Neural cell (in vitro differentiated cells): Measurements from ENCODE around the gene SLC38A4. TPM values are rescaled to one million over a fixed set of nuclear protein-coding genes. Genes with fewer than 3 reads are reported as not detected.

ENCODE experiments used
- H2AFZ ChIP-seq: fragments of 200-600, 300-800 bp; sonication (generic), shearing (Covaris generic); 2 replicates; pipeline ENCODE4 v1.6.0; 2014; ENCODE audit warnings: low read depth, mild to moderate bottlenecking, antibody characterized with exemption, low read length, moderate library complexity
- H3F3A ChIP-seq: fragments of 200-600 bp; shearing (Covaris generic); 2 replicates; pipeline ENCODE4 v1.6.1; 2016; ENCODE audit warnings: mild to moderate bottlenecking, moderate library complexity, mixed read lengths, antibody characterized with exemption, low read length; ENCODE audit not compliant: insufficient read depth, poor library complexity, severe bottlenecking
- H3K27ac ChIP-seq: fragments of 200-600, 300-800 bp; sonication (generic), shearing (Covaris generic); 2 replicates; pipeline ENCODE4 v1.5.1; 2014; ENCODE audit warnings: mild to moderate bottlenecking, low read length, moderate library complexity
- H3K27me3 ChIP-seq: fragments of 300-800, 200-600 bp; sonication (generic), shearing (Covaris generic); 2 replicates; pipeline ENCODE4 v1.6.0; 2014; ENCODE audit warnings: mild to moderate bottlenecking, low read depth, low read length, moderate library complexity; ENCODE audit not compliant: insufficient read depth
- H3K36me3 ChIP-seq: fragments of 300-800, 200-600 bp; sonication (generic), shearing (Covaris generic); 2 replicates; pipeline ENCODE4 v1.5.1; 2014; ENCODE audit warnings: mild to moderate bottlenecking, antibody characterized with exemption, low read length, moderate library complexity; ENCODE audit not compliant: insufficient read depth
- H3K4me2 ChIP-seq: fragments of 300-800, 200-600 bp; sonication (generic), shearing (Covaris generic); 2 replicates; pipeline ENCODE4 v1.6.0; 2014; ENCODE audit warnings: mild to moderate bottlenecking, low read length
- H3K4me3 ChIP-seq: fragments of 300-800, 200-600 bp; sonication (generic), shearing (Covaris generic); 2 replicates; pipeline ENCODE4 v1.5.1; 2014; ENCODE audit warnings: mild to moderate bottlenecking, low read length, moderate library complexity
- H3K79me2 ChIP-seq: fragments of 200-600 bp; shearing (Covaris generic); replicated peaks from 2 replicates; pipeline ENCODE4 v1.6.0; 2014; ENCODE audit warnings: mild to moderate bottlenecking, low read length, moderate library complexity; ENCODE audit not compliant: insufficient read depth
- H3K9ac ChIP-seq: fragments of 300-800, 200-600 bp; sonication (generic), shearing (Covaris generic); 2 replicates; pipeline ENCODE4 v1.6.1; 2016; ENCODE audit warnings: mild to moderate bottlenecking, low read length, mixed read lengths
- H3K9me2 ChIP-seq: fragments of 200-600 bp; shearing (Covaris generic); 2 replicates; pipeline ENCODE4 v1.6.1; 2016; ENCODE audit warnings: mild to moderate bottlenecking, low read length, mixed read lengths; ENCODE audit not compliant: insufficient read depth
- H3K9me3 ChIP-seq: fragments of 200-600, 300-800 bp; sonication (generic), shearing (Covaris generic); 2 replicates; pipeline ENCODE4 v1.6.1; 2016; ENCODE audit warnings: mild to moderate bottlenecking, mixed run types, low read length, moderate library complexity, mixed read lengths
- H4K20me1 ChIP-seq: fragments of 200-600 bp; shearing (Covaris generic); 2 replicates; pipeline ENCODE4 v1.6.1; 2016; ENCODE audit warnings: mild to moderate bottlenecking, mixed run types; ENCODE audit not compliant: insufficient read depth
- CTCF ChIP-seq: fragments of 450-650 bp; IDR thresholded peaks from 2 replicates; pipeline ENCODE4 v1.5.1; 2014; ENCODE audit warnings: antibody characterized with exemption, mild to moderate bottlenecking, moderate library complexity; ENCODE audit not compliant: poor library complexity, severe bottlenecking
- EP300 ChIP-seq: fragments of 450-650 bp; conservative IDR thresholded peaks from 2 replicates; pipeline ENCODE4 v1.6.1; 2014; ENCODE audit warnings: antibody characterized with exemption, mild to moderate bottlenecking, moderate library complexity; ENCODE audit not compliant: poor library complexity, severe bottlenecking
- EZH2 ChIP-seq: fragments of 200-600, 300-800 bp; shearing (Covaris generic), sonication (generic); IDR thresholded peaks from 2 replicates; pipeline ENCODE4 v1.6.1; 2014; ENCODE audit warnings: antibody characterized with exemption, low read length, borderline replicate concordance, mild to moderate bottlenecking; ENCODE audit not compliant: insufficient read depth, poor library complexity, severe bottlenecking
- MXI1 ChIP-seq: fragments of 450-650 bp; conservative IDR thresholded peaks from 2 replicates; pipeline ENCODE4 v1.6.1; 2014; ENCODE audit warnings: antibody characterized with exemption, mild to moderate bottlenecking; ENCODE audit not compliant: poor library complexity, severe bottlenecking
- POLR2AphosphoS5 ChIP-seq: IDR thresholded peaks from 2 replicates; pipeline ENCODE4 v1.6.1; 2012
- RAD21 ChIP-seq: fragments of 450-650 bp; conservative IDR thresholded peaks from 2 replicates; pipeline ENCODE4 v1.6.1; 2014; ENCODE audit warnings: antibody characterized with exemption, mild to moderate bottlenecking, moderate library complexity
- REST ChIP-seq: IDR thresholded peaks from 2 replicates; pipeline ENCODE4 v1.6.1; 2012; ENCODE audit warnings: borderline replicate concordance
- SMC3 ChIP-seq: fragments of 450-650 bp; conservative IDR thresholded peaks from 2 replicates; pipeline ENCODE4 v1.6.1; 2014; ENCODE audit warnings: antibody characterized with exemption, mild to moderate bottlenecking, moderate library complexity; ENCODE audit not compliant: poor library complexity
- TAF1 ChIP-seq: IDR thresholded peaks from 2 replicates; pipeline ENCODE4 v1.6.1; 2012; ENCODE audit warnings: low read depth
- polyA plus RNA-seq: library from polyadenylated mRNA; depleted of rRNA; stranded (reverse); fragments of >200 nt; gene quantifications from 2 replicates; pipeline ENCODE4 v1.2.3, GENCODE V29; 2014

SLC38A4 gene
- polyA plus RNA-seq, 1 donor from 2014 or later, result not detected

GRCh38 chr12:46764005-46764404 is 61.8 kb downstream of the SLC38A4 start:
- H3K4me3 ChIP-seq, result no peak overlapping the region
- no peaks in the 10 kb centered on the region for H3F3A ChIP-seq
- H3K36me3 ChIP-seq, result no peaks in the 10 kb centered on the region
- no peak overlapping the region for H3K4me2 ChIP-seq
- H3K9me2 ChIP-seq, result no peaks in the 10 kb centered on the region
- H3K9ac ChIP-seq, result no peak overlapping the region
- TF ChIP-seq SMC3, result no peak
- TF ChIP-seq MXI1, result no peak
- TF ChIP-seq CTCF, result no peak
- no peak for TF ChIP-seq REST
- TF ChIP-seq EZH2, result no peak
- TF ChIP-seq RAD21, result no peak
- TF ChIP-seq EP300, result no peak
- no peak for TF ChIP-seq TAF1
- no peak for TF ChIP-seq POLR2AphosphoS5
- H3K27me3 ChIP-seq, result no peaks in the 10 kb centered on the region
- no peak overlapping the region for H2AFZ ChIP-seq
- H3K9me3 ChIP-seq, result no peaks in the 10 kb centered on the region
- H3K79me2 ChIP-seq, result no peaks in the 10 kb centered on the region
- H3K27ac ChIP-seq, result no peak overlapping the region
- H4K20me1 ChIP-seq, result no peaks in the 10 kb centered on the region

GRCh38 chr12:46763230-46763629 is 62.6 kb downstream of the SLC38A4 start:
- no peaks in the 10 kb centered on the region for H3K27me3 ChIP-seq
- H3K36me3 ChIP-seq, result no peaks in the 10 kb centered on the region
- H3K9ac ChIP-seq, result no peak overlapping the region
- no peaks in the 10 kb centered on the region for H3F3A ChIP-seq
- no peak overlapping the region for H2AFZ ChIP-seq
- no peaks in the 10 kb centered on the region for H3K79me2 ChIP-seq
- no peaks in the 10 kb centered on the region for H3K9me3 ChIP-seq
- no peaks in the 10 kb centered on the region for H4K20me1 ChIP-seq
- no peak overlapping the region for H3K4me3 ChIP-seq
- H3K4me2 ChIP-seq, result no peak overlapping the region
- H3K9me2 ChIP-seq, result no peaks in the 10 kb centered on the region
- no peak overlapping the region for H3K27ac ChIP-seq
- TF ChIP-seq TAF1, result no peak

GRCh38 chr12:46754550-46754949 is 71.2 kb downstream of the SLC38A4 start:
- Histone ChIP-seq H2AFZ (no peak overlapping the region), H3K4me3 (no peak overlapping the region), H3F3A (no peaks in the 10 kb centered on the region), H3K9me2 (no peaks in the 10 kb centered on the region), H3K27ac (no peak overlapping the region), H3K9ac (no peak overlapping the region), H3K9me3 (no peaks in the 10 kb centered on the region), H3K79me2 (no peaks in the 10 kb centered on the region), H3K4me2 (no peak overlapping the region), H4K20me1 (no peaks in the 10 kb centered on the region), H3K27me3 (no peaks in the 10 kb centered on the region), H3K36me3 (no peaks in the 10 kb centered on the region)
- TF ChIP-seq EZH2 (no peak), CTCF (no peak), SMC3 (no peak), EP300 (no peak), TAF1 (no peak), RAD21 (no peak), POLR2AphosphoS5 (no peak), REST (no peak), MXI1 (no peak)
